AG04450 (cell line): ENCODE data around the gene UBALD1. TPM values are rescaled to one million over a fixed set of nuclear protein-coding genes. Genes with fewer than 3 reads are reported as not detected.

ENCODE experiments used
- CTCF ChIA-PET: fragments of 300-600, 350-600 bp; formaldehyde crosslinking; extraction: SDS; loops from one replicate; lab custom pipeline; 2022; ENCODE audit warnings: antibody characterized with exemption, inconsistent platforms; lab: Charles Lee
- POLR2A ChIA-PET: fragments of 350-600 bp; formaldehyde crosslinking; extraction: SDS; loops from one replicate; lab custom pipeline; 2021; ENCODE audit warnings: antibody characterized with exemption, inconsistent platforms; lab: Yijun Ruan, JAX
- DNase-seq: peaks from one replicate; pipeline ENCODE4 v3.0.0-alpha.2; 2011; ENCODE audit warnings: low read depth, low spot score
- H3K27ac ChIP-seq: one replicate; pipeline ENCODE4 v1.5.1; 2012; ENCODE audit warnings: low read depth, low read length, control low read depth
- H3K27me3 ChIP-seq: one replicate; pipeline ENCODE4 v1.6.0; 2012; ENCODE audit warnings: low read length; ENCODE audit not compliant: control insufficient read depth, insufficient read depth
- H3K4me3 ChIP-seq: 2 replicates; pipeline ENCODE4 v1.5.1; 2011; ENCODE audit warnings: mild to moderate bottlenecking, low read depth, low read length, control low read depth
- H3K9me3 ChIP-seq: 2 replicates; pipeline ENCODE4 v1.5.1; 2012; ENCODE audit warnings: low read length; ENCODE audit not compliant: control insufficient read depth, insufficient read depth
- polyA plus RNA-seq: library from polyadenylated mRNA; depleted of rRNA; stranded (reverse); fragments of >200 nt; gene quantifications from 2 replicates; pipeline ENCODE4 v1.2.3, GENCODE V29; 2011
- TF ChIP-seq, protein P1 (sequence below): IDR thresholded peaks from 2 replicates; pipeline ENCODE4 v1.5.1; 2011; ENCODE audit warnings: low read depth, low read length, control low read depth, inconsistent platforms

UBALD1 gene
- polyA plus RNA-seq, 1 experiment = 4.1 TPM

DNA sequence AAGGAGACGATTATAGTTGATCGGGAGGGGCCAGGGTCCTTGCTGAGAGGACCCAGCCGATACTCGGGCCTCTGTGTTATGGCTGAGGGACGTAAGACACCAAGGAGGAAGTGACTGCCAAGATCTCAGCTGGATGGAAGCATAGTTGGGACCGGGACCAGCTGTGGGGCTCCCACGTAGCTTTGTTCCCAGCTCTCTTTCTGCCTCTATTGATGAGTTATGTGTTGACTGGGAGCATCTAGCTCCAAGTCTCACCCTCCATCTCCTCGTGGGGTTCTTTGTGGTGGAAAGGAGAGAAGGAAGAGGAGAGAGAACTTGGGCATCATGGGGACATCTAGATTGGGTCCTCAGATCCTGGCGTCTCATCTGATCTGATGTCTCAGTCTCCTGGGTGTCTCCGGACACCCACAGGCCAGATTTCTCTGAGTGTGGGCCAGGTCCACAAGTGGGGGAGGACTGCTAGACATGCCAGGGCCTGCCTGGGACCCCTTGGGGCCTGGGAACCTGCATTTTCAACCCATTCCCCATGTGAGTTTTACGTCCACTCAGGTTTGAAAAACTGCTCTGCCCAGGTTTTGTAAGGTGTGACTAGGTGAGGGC is 11.0 kb upstream of the UBALD1 start:
- CTCF ChIA-PET = interaction anchor here (1.9 kb wide), 2 partner anchors 25 to 120 kb away, joined by 4 to 7 read pairs; no protein-coding TSS in a partner anchor
- POLR2A ChIA-PET = interaction anchor here (0.8 to 1.4 kb wide), 2 partner anchors 9 to 11 kb away, joined by 4 to 6 read pairs; no protein-coding TSS in a partner anchor
- no peak for DNase-seq
- TF ChIP-seq, protein P1, sequence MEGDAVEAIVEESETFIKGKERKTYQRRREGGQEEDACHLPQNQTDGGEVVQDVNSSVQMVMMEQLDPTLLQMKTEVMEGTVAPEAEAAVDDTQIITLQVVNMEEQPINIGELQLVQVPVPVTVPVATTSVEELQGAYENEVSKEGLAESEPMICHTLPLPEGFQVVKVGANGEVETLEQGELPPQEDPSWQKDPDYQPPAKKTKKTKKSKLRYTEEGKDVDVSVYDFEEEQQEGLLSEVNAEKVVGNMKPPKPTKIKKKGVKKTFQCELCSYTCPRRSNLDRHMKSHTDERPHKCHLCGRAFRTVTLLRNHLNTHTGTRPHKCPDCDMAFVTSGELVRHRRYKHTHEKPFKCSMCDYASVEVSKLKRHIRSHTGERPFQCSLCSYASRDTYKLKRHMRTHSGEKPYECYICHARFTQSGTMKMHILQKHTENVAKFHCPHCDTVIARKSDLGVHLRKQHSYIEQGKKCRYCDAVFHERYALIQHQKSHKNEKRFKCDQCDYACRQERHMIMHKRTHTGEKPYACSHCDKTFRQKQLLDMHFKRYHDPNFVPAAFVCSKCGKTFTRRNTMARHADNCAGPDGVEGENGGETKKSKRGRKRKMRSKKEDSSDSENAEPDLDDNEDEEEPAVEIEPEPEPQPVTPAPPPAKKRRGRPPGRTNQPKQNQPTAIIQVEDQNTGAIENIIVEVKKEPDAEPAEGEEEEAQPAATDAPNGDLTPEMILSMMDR = no peak
- Histone ChIP-seq H3K4me3 (peak overlapping the region; percentile 62), H3K27me3 (no peaks in the 10 kb centered on the region), H3K9me3 (no peaks in the 10 kb centered on the region; the same call in 1 of the 2 replicates), H3K27ac (peak overlapping the region; percentile 91)

DNA sequence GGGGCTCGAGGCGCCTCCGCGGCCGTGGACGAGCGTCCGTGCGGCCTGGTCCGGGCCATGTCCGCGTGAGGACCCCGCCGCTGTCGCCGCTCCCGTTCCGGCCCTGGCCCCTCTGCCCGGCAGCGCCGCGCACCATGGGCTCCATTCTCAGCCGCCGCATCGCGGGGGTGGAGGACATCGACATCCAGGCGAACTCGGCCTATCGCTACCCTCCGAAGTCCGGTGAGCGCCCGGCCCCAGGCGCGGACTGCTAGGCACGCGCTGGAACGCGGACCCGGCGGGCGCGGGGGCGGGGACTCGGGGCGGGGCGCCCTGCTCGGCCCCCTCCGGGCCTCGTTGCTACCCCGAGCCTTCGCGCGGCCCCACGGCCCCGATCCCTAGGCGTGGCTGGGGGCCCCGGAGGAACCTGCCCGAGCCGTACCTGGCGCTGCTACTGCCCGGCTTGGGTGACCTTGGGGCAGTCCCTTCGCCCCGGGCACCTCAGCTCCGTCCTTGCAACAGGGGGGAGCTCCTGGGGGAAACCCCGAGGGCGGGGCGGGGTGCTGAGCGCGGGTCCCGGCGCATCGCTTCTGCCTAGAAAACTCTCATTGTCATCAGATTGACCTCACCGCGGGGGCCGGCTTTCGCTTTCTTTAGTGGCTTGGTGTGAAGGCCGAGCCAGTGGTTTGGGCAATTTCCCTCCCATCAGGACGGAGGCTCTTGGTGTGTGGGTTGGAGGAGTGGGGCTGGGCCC is 10.3 kb upstream of the UBALD1 start:
- H3K9me3 ChIP-seq = no peaks in the 10 kb centered on the region; the same call in 1 of the 2 replicates
- H3K4me3 ChIP-seq = peak overlapping the region; percentile 62
- POLR2A ChIA-PET = interaction anchor here (0.8 to 1.4 kb wide), 2 partner anchors 9 to 11 kb away, joined by 4 to 6 read pairs; no protein-coding TSS in a partner anchor
- TF ChIP-seq, protein P1 = no peak
- peak overlapping the region; percentile 91 for H3K27ac ChIP-seq
- no peaks in the 10 kb centered on the region for H3K27me3 ChIP-seq
- DNase-seq = peak; percentile 8
- CTCF ChIA-PET = interaction anchor here (0.6 to 1.9 kb wide), 14 partner anchors 9 to 162 kb away, joined by 3 to 26 read pairs (median 4); no protein-coding TSS in a partner anchor

GRCh38 chr16:4624015-4624826 is 9.5 kb upstream of the UBALD1 start, which contains the start of gene MGRN1:
Gene MGRN1, plus strand, starts transcription at chr16:4624826. Its CDS starts 135 bp downstream, at chr16:4624961.
- Histone ChIP-seq H3K27me3 (no peaks in the 10 kb centered on the region), H3K9me3 (no peaks in the 10 kb centered on the region), H3K4me3 (peak within 1 kb of the TSS; percentile 62), H3K27ac (peak within 1 kb of the TSS; percentile 91)
- TF ChIP-seq, protein P1 = peak; percentile 96
- CTCF ChIA-PET = interaction anchor here (0.6 to 1.9 kb wide), 15 partner anchors 9 to 162 kb away, joined by 3 to 26 read pairs (median 3); no protein-coding TSS in a partner anchor
- POLR2A ChIA-PET = interaction anchor here (0.9 kb wide), 1 partner anchor 8 kb away, joined by 3 read pairs; no protein-coding TSS in a partner anchor
- peak; percentile 96 for DNase-seq

GRCh38 chr16:4623593-4623992 is 8.9 kb upstream of the UBALD1 start:
- H3K27ac ChIP-seq = no peak overlapping the region
- H3K4me3 ChIP-seq = no peak overlapping the region
- H3K27me3 ChIP-seq = no peaks in the 10 kb centered on the region
- TF ChIP-seq, protein P1 = no peak
- H3K9me3 ChIP-seq = no peaks in the 10 kb centered on the region
- CTCF ChIA-PET = interaction anchor here (0.6 to 1.9 kb wide), 14 partner anchors 10 to 161 kb away, joined by 3 to 26 read pairs (median 4); no protein-coding TSS in a partner anchor
- no peak for DNase-seq
- POLR2A ChIA-PET = interaction anchor here (0.9 kb wide), 1 partner anchor 8 kb away, joined by 3 read pairs; no protein-coding TSS in a partner anchor
